Esophagus (tissue), 2 donors: ENCODE data around the gene UBXN7. TPM values are rescaled to one million over a fixed set of nuclear protein-coding genes. Genes with fewer than 3 reads are reported as not detected.
"Not testable (repeated sequence)": the region's sequence is repeated elsewhere in the genome, so short reads cannot be mapped to it uniquely, and the experiment has no call there.

ENCODE experiments used
- H3K27ac ChIP-seq, 2 donors: one replicate each; pipeline ENCODE4 v1.5.1; 2013; ENCODE audit warnings: low read depth in 2 of 2, mild to moderate bottlenecking in 2 of 2, inconsistent platforms in 1 of 2, low read length in 1 of 2, moderate library complexity in 1 of 2
- H3K27me3 ChIP-seq, 2 donors: one replicate each; pipeline ENCODE4 v1.6.1; 2013; ENCODE audit warnings: low read length in 2 of 2, control low read depth in 1 of 2, mild to moderate bottlenecking in 1 of 2; ENCODE audit not compliant: insufficient read depth in 2 of 2, control insufficient read depth in 1 of 2
- H3K36me3 ChIP-seq, 2 donors: one replicate each; pipeline ENCODE4 v1.6.1; 2013; ENCODE audit warnings: low read length in 1 of 2; ENCODE audit not compliant: control insufficient read depth in 2 of 2, insufficient read depth in 2 of 2
- H3K4me1 ChIP-seq, 2 donors: one replicate each; pipeline ENCODE4 v1.6.1; 2013; ENCODE audit warnings: low read length in 1 of 2; ENCODE audit not compliant: control insufficient read depth in 2 of 2, insufficient read depth in 2 of 2
- H3K4me3 ChIP-seq, 2 donors: one replicate each; pipeline ENCODE4 v1.5.1; 2013; ENCODE audit warnings: low read length in 2 of 2, mild to moderate bottlenecking in 2 of 2, low read depth in 1 of 2, moderate library complexity in 1 of 2
- H3K9me3 ChIP-seq, 2 donors: one replicate each; pipeline ENCODE4 v1.6.1; 2013; ENCODE audit warnings: mild to moderate bottlenecking in 2 of 2, low read depth in 1 of 2, low read length in 1 of 2, moderate library complexity in 1 of 2; ENCODE audit not compliant: control insufficient read depth in 2 of 2, insufficient read depth in 1 of 2
- WGBS, 2 donors: extraction: QIAGEN DNeasy Blood & Tissue Kit; methylation state at CpG; one replicate each; pipeline ENCODE4 v1.1.7; 2013; 5-methylcytosine and 5-hydroxymethylcytosine counted together
- polyA plus RNA-seq, 2 donors: library from polyadenylated mRNA; stranded (reverse); fragments of 200-250 nt; gene quantifications; one replicate each; pipeline ENCODE4 v1.2.3, GENCODE V29; 2013
- donor health status: healthy with polysubstance abuse.
- donor health status: Bipolar disorder and iron deficiency.

UBXN7 gene
- polyA plus RNA-seq, 2 donors = 3.8 to 10.2 TPM

GRCh38 chr3:196400331-196400730 lies 31.9 kb downstream of the UBXN7 start:
- no peak overlapping the region for H3K4me3 ChIP-seq
- no peak overlapping the region for H3K27ac ChIP-seq
- WGBS, 2 donors = 64 to 91% methylated on average over 6 of the region's 6 CpGs
- peaks cover 0 to 9% of the 10 kb centered on the region in 2 donors for H3K36me3 ChIP-seq
- H3K9me3 ChIP-seq = no peaks in the 10 kb centered on the region
- no peaks in the 10 kb centered on the region for H3K4me1 ChIP-seq
- no peaks in the 10 kb centered on the region for H3K27me3 ChIP-seq

GRCh38 chr3:196399485-196399945 lies 32.7 kb downstream of the UBXN7 start:
- 76 to 83% methylated on average over 3 of the region's 3 CpGs for WGBS, 2 donors
- no peaks in the 10 kb centered on the region for H3K9me3 ChIP-seq
- H3K4me3 ChIP-seq = no peak overlapping the region
- no peaks in the 10 kb centered on the region for H3K27me3 ChIP-seq
- H3K27ac ChIP-seq = no peak overlapping the region
- H3K36me3 ChIP-seq = peaks cover 0 to 7% of the 10 kb centered on the region in 2 donors
- H3K4me1 ChIP-seq = no peaks in the 10 kb centered on the region

- Histone ChIP-seq H3K36me3 (peaks cover 0 to 7% of the 10 kb centered on the region in 2 donors), H3K9me3 (no peaks in the 10 kb centered on the region), H3K4me1 (no peaks in the 10 kb centered on the region), H3K27ac (no peak overlapping the region), H3K27me3 (no peaks in the 10 kb centered on the region), H3K4me3 (no peak overlapping the region)
- WGBS, 2 donors = 82 to 86% methylated on average over 7 of the region's 7 CpGs
Measured at GRCh38 chr3:196398782-196399181, 33.4 kb downstream of the UBXN7 start.

GRCh38 chr3:196397941-196398340 lies 34.3 kb downstream of the UBXN7 start:
- Histone ChIP-seq H3K4me1 (no peaks in the 10 kb centered on the region), H3K27ac (no peak overlapping the region), H3K27me3 (no peaks in the 10 kb centered on the region), H3K4me3 (no peak overlapping the region), H3K36me3 (peaks cover 0 to 7% of the 10 kb centered on the region in 2 donors), H3K9me3 (no peaks in the 10 kb centered on the region)
- 62 to 77% methylated on average over 3 of the region's 3 CpGs for WGBS, 2 donors

GRCh38 chr3:196390116-196390515 lies 42.1 kb downstream of the UBXN7 start:
- H3K27ac ChIP-seq = no peak overlapping the region
- no peaks in the 10 kb centered on the region for H3K9me3 ChIP-seq
- peaks cover 0 to 6% of the 10 kb centered on the region in 2 donors for H3K36me3 ChIP-seq
- no peaks in the 10 kb centered on the region for H3K4me1 ChIP-seq
- no peaks in the 10 kb centered on the region for H3K27me3 ChIP-seq
- WGBS, 2 donors = 95 to 100% methylated on average over 3 of the region's 3 CpGs
- H3K4me3 ChIP-seq = no peak overlapping the region

GRCh38 chr3:196388956-196389355 lies 43.3 kb downstream of the UBXN7 start:
- H3K4me3 ChIP-seq = no peak overlapping the region
- no peaks in the 10 kb centered on the region for H3K4me1 ChIP-seq
- WGBS, 2 donors = 56 to 63% methylated on average over 3 of the region's 3 CpGs
- H3K9me3 ChIP-seq = no peaks in the 10 kb centered on the region
- peaks cover 0 to 6% of the 10 kb centered on the region in 2 donors for H3K36me3 ChIP-seq
- no peak overlapping the region for H3K27ac ChIP-seq
- H3K27me3 ChIP-seq = no peaks in the 10 kb centered on the region

GRCh38 chr3:196387941-196388340 lies 44.3 kb downstream of the UBXN7 start:
- not testable (repeated sequence) for H3K9me3 ChIP-seq, H3K4me1 ChIP-seq, H3K36me3 ChIP-seq, H3K4me3 ChIP-seq, H3K27me3 ChIP-seq, H3K27ac ChIP-seq
- 96 to 100% methylated on average over 1 to 2 of the region's 2 CpGs for WGBS, 2 donors

GRCh38 chr3:196386797-196387196 lies 45.4 kb downstream of the UBXN7 start:
- not testable (repeated sequence) for H3K27ac ChIP-seq, H3K4me3 ChIP-seq, H3K36me3 ChIP-seq, H3K4me1 ChIP-seq, H3K9me3 ChIP-seq, H3K27me3 ChIP-seq
- 96% methylated on average over 3 of the region's 3 CpGs for WGBS, 2 donors

GRCh38 chr3:196386034-196386433 lies 46.2 kb downstream of the UBXN7 start:
- WGBS, 2 donors = 82 to 91% methylated on average over 6 of the region's 6 CpGs
- not testable (repeated sequence) for H3K36me3 ChIP-seq, H3K27ac ChIP-seq

GRCh38 chr3:196385446-196385845 lies 46.8 kb downstream of the UBXN7 start:
- not testable (repeated sequence) for H3K9me3 ChIP-seq, H3K4me3 ChIP-seq, H3K4me1 ChIP-seq, H3K36me3 ChIP-seq, H3K27ac ChIP-seq, H3K27me3 ChIP-seq
- WGBS, 2 donors = 97% methylated on average over 23 to 25 of the region's 25 CpGs

More at GRCh38 chr3:196386034-196386433, 46.2 kb downstream of the UBXN7 start:
- not testable (repeated sequence) for H3K27me3 ChIP-seq, H3K4me1 ChIP-seq, H3K9me3 ChIP-seq, H3K4me3 ChIP-seq
